GM18870 (cell line): ENCODE measurements around the gene PRKAB1.

Experiments
- ATAC-seq: cut with Tn5 transposase; IDR thresholded peaks from one replicate; pipeline ENCODE4 v1.9.1; 2021; ENCODE audit warnings: moderate library complexity; ENCODE audit not compliant: unreplicated experiment

PRKAB1 gene

GRCh38 chr12:119660076-119660475 is 7.9 kb upstream of the PRKAB1 start:
- ATAC-seq = no peak

DNA sequence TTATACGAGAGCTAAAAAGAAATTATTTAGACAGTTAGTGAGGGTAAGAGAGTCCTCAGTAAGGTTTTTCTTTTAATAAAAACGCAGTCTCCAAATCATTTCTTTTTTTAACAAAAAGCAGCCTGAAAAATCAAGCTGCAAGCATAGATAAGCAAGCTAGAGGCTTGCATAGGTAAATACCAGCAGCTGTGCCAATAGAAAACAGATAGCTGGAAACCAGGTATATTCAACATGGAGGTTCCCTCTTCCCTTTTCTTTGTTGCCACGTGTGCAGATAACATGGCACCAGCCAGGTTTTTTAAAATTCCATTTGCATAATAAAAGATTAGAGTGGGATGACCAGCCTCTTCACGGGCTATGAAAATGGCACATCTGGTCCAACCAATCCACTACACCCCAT is 6.1 kb upstream of the PRKAB1 start:
- ATAC-seq = no peak

GRCh38 chr12:119664642-119665041 is 3.3 kb upstream of the PRKAB1 start:
- no peak for ATAC-seq

DNA sequence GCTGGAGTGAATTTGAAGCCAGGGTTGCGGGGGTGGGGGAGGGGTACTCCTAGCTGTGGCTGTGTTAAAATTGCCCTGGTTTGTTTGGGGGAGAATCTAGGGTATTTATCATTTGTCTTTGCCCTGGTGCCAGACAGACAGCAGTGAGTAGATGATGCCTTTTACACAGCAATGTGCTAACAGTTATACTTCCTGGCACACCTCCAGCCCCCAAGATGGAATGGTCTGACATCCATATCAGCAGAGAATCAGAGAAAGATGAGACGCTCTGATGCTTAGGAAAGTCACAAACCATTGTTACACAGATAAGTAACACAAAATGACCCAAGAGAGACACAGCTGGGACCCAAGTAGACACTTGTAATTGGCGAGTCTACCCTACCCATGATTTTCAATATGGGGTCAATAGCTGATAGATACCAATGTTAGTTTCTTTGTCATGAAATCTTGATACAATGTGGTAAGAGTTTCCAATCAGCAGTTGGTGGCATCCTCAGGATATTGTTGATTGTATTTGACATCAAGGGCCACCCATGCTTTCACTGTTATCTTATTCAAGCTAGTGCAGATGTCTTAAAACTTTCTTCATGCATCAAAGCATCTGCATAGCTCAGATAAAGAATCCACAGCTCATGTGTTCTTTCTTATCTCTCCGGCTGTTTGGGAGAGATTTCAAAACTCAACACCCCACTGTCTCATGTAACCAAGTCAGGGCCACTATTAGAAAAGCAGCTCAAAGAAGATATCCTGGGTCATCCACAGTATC is 2.6 kb upstream of the PRKAB1 start:
- ATAC-seq = no peak

GRCh38 chr12:119666226-119666795 is 1.6 kb upstream of the PRKAB1 start:
- no peak for ATAC-seq

DNA sequence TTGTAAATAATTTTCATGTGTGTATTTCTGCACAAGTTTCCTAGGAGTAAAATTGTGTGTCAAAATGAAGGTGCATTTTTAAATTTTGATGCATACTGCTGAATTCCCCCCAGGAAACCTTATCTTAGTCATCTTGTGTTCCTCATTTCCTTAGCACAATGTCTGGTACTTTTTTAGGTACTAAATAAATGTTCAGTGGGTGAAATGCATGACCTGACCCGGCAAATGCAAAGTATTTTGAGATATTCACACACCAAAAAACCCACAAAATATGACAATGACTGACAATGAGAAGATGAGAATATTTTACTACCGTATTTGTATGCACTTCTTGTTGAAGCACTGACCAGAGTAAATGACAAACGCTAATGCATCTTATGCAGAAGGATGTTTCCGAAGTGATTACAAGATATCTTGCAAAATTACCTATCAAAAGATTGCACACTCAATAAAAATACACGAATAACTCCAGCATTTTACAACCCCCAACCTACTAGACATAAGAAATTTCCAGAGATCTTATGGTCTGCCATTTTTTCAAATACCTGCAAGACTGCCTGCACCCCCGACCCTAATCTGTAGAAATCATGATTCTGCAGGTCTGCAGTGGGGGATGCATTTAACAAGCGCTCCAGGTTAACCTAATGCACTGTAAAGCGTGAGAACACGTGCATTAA is 895 bp upstream of the PRKAB1 start:
- no peak for ATAC-seq

GRCh38 chr12:119668324-119668841 is 450 bp downstream of the PRKAB1 start:
- ATAC-seq = no peak

- no peak for ATAC-seq
Observed at GRCh38 chr12:119669744-119670472, 2.0 kb downstream of the PRKAB1 start.

- no peak for ATAC-seq
Observed at GRCh38 chr12:119671070-119671469, 3.1 kb downstream of the PRKAB1 start.

GRCh38 chr12:119672194-119672593 is 4.3 kb downstream of the PRKAB1 start:
- ATAC-seq = no peak

DNA sequence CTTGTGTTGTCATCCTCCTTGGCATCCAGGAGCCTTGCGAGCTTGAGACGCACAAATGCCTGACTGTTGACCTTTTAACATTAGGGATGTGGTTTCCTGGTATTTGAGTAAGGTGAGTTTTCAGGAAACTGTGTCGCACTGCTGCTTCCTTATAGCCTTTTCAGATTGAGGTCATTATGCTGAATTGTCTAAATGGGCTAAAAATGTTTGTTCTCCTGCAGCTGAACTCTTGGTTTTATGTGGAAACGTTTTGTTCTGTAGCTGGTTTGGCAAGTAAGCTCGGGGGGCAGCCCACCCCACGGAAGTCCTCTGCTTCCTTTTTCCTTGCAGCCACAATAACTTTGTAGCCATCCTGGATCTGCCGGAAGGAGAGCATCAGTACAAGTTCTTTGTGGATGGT is 5.7 kb downstream of the PRKAB1 start:
- ATAC-seq = no peak

DNA sequence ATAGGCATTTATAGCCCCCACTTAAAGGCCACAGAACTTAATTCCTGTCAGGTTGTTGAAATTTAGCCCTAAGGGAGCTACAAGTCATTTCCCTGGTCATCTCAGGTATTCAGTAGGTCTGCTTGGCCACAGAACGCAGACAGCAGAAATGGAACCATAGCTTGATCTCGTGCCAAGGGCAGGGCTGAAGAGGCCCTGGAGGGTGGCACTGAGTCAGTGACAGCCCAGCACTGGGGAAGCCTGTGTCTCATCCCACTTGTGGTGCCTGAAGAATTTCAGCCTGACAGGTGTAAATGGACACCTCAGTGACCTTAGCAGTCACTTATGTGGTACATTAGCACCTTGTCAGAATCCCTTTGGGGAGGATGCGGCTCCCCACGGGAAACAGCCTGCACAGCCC is 6.6 kb downstream of the PRKAB1 start:
- ATAC-seq = no peak

- no peak for ATAC-seq
Observed at GRCh38 chr12:119676022-119676421, 8.1 kb downstream of the PRKAB1 start.

- ATAC-seq = no peak
Observed at GRCh38 chr12:119676573-119676972, 8.6 kb downstream of the PRKAB1 start.

DNA sequence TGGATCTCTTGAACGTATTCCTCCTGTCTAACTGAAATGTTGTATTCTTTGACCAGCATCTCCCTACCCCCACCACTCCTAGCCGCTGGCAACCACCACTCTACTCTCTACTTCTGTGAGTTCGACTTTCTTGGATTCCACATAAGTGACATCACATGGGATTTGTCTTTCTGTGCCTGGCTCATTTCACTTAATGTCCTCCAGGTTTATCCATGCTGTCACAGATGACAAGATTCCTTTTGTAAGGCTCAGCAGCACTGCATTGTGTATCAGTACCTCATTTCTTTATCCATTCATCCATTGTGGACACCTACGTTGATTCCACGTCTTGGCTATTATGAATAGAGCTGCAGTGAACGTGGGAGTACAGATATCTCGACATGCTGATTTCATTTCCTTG is 10.5 kb downstream of the PRKAB1 start:
- no peak for ATAC-seq

- no peak for ATAC-seq
Observed at GRCh38 chr12:119679081-119679480, 11.1 kb downstream of the PRKAB1 start.

DNA sequence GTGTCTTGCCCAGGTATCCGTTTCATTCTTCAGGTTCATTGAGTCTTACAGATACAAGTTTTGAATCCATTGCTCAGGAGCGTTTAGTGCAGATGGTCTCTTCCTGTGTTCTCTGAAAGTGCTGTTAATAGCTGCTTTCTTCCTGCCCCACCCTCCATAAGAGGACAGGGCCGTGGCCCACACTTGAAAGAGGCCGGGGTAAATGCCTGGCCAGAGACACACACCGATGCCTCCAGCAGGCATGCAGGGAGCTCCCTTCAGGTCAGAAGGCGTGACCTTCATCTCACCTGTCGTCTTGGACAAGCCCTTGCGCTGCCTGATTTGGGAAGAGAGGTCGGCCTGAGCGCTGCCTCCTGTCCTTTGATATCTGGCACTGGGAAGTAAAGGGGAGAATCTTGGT is 11.6 kb downstream of the PRKAB1 start:
- no peak for ATAC-seq

GRCh38 chr12:119681111-119681510 is 13.2 kb downstream of the PRKAB1 start:
- ATAC-seq = no peak

DNA sequence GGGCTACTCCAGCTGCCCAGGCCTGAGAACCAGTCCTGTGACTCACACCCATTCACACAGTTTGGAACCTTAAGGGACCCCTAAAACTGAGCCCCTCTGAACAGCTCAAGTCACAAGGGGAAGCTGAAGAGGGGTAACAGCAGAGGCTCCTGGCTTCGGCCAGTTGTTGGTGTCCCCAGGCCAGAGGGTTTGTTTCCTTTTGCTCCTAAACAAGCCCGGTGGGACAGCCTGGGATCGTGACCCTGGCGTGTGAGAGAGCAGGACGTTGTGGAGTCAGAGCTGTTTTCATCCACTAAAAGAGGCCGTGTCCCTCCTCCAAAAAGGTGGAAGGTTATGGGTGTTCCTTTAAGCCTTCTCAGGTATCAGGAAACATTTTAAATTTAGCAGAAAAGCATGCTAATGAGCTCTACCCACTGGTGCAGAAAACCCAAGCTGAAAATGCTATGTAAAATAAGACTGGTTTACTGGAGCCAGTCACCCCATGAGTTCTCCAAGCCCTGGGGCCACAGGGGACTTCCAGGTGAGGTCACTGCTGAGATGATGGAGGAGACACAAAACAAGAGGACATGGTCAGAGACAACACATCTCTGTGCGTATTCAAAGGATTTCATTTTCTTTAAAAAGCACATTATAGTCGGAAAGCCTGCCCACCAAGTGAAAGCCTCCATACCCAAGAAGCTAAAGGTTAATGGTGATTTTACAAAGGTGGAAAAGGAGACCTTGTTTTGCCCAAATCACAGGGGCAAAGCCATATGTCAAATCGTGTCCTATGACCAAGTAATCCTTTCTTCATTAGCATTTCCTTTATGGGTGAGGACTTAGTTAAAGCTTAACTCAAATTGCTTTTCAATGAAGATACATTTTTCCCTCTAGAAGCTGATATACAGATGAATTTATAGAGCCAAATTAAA is 14.1 kb downstream of the PRKAB1 start:
- peak; percentile 68 for ATAC-seq

- ATAC-seq = no peak
Observed at GRCh38 chr12:119682639-119683252, 14.8 kb downstream of the PRKAB1 start.
